ENCODE results near the gene CCDC18. TPM values are rescaled to one million over a fixed set of nuclear protein-coding genes. Genes with fewer than 3 reads are reported as not detected.
"Not testable (repeated sequence)": the region's sequence is repeated elsewhere in the genome, so short reads cannot be mapped to it uniquely, and the experiment has no call there.

Gene CCDC18
- total RNA-seq, 1 experiment from 2014 or later: 18.1 TPM

DNA sequence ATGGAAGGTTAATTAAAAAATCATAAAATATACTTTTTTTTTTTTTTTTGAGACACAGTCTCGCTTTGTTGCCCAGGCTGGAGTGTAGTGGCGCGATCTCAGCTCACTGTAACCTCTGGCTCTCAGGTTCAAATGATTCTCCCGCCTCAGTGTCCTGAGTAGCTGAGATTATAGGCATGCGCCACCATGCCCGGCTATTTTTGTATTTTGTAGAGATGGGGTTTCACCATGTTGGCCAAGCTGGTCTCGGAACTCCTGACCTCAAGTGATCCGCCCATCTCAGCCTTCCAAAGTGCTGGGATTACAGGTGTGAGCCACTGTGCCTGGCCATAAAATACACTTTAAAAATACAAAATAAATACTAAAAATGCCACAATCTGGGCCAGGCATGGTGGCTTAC lies 17.2 kb upstream of the CCDC18 start:
- H4K20me1 ChIP-seq (ENCODE audit: insufficient read depth); CTCF ChIA-PET; H3K36me3 ChIP-seq (ENCODE audit: control insufficient read depth in 1 of 2, insufficient read depth in 2 of 2, low read length in 2 of 2); H3K4me3 ChIP-seq (replicated peaks in 1 of 2; ENCODE audit: low read depth in 1 of 2, low read length in 2 of 2); DNase-seq (ENCODE audit: low read depth, low spot score); H2AFZ ChIP-seq (ENCODE audit: low read depth, low read length, poor library complexity, severe bottlenecking); H3K9ac ChIP-seq (ENCODE audit: low read length); POLR2A ChIA-PET; H3K4me1 ChIP-seq (ENCODE audit: control insufficient read depth in 1 of 2, insufficient read depth in 2 of 2, low read length in 2 of 2); H3K27me3 ChIP-seq (ENCODE audit: insufficient read depth, low read length); intact Hi-C loops (cut with micrococcal nuclease); BruUV-seq (replicated peaks); H3K9me3 ChIP-seq (ENCODE audit: control insufficient read depth in 1 of 2, insufficient read depth in 1 of 2, low read depth in 1 of 2, low read length in 2 of 2); H3K27ac ChIP-seq (ENCODE audit: low read depth, low read length); RAD21 ChIA-PET (ENCODE audit: low non-redundant PET in 1 of 2, low total read pairs in 2 of 2, uncharacterized antibody in 2 of 2, unreplicated experiment in 2 of 2); ATAC-seq; H3K4me2 ChIP-seq (ENCODE audit: low read length); H3K9me2 ChIP-seq (ENCODE audit: insufficient read depth): not testable (repeated sequence)
- peaks cover 79% of the 10 kb centered on the region for H3K79me2 ChIP-seq (ENCODE audit: insufficient read depth, low read length)

DNA sequence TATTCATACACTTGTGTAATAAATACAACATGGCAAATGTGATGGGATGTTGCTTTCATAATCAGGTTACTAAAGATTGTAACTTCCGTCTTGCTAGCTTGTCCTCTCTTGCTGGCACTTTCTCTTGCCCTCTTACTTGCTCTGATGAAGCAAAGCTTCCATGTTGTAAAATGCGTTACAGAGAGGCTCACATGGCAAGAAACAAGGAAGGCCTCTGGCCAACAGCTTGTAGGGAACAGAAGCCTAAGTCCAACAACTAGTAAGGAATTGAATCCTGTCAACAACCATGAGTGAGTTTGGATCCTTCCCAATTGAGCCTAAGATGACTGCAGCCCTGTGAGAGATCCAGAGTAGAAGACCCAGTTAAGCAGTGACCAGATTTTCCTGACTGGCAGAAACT lies 15.7 kb upstream of the CCDC18 start:
- ChIA-PET CTCF (no interaction called here), POLR2A (no interaction called here), RAD21 (ENCODE audit: low non-redundant PET in 1 of 2, low total read pairs in 2 of 2, uncharacterized antibody in 2 of 2, unreplicated experiment in 2 of 2) (no interaction called here)
- H3K9ac ChIP-seq (ENCODE audit: low read length): no peak overlapping the region
- H3K9me2 ChIP-seq (ENCODE audit: insufficient read depth): no peaks in the 10 kb centered on the region
- no peaks in the 10 kb centered on the region for H4K20me1 ChIP-seq (ENCODE audit: insufficient read depth)
- H3K27ac ChIP-seq (ENCODE audit: low read depth, low read length): no peak overlapping the region
- H3K4me2 ChIP-seq (ENCODE audit: low read length): no peak overlapping the region
- no peak for DNase-seq (ENCODE audit: low read depth, low spot score)
- no peaks in the 10 kb centered on the region for H3K4me1 ChIP-seq (ENCODE audit: control insufficient read depth in 1 of 2, insufficient read depth in 2 of 2, low read length in 2 of 2)
- H3K36me3 ChIP-seq (ENCODE audit: control insufficient read depth in 1 of 2, insufficient read depth in 2 of 2, low read length in 2 of 2): peaks cover 0 to 8% of the 10 kb centered on the region in 2 experiments; a peak in 2 of 4 replicates
- H3K27me3 ChIP-seq (ENCODE audit: insufficient read depth, low read length): no peaks in the 10 kb centered on the region
- no peak for TF ChIP-seq CEBPB (IDR thresholded peaks at IDR 0.05; ENCODE audit: low read depth)
- TF ChIP-seq, protein P1, sequence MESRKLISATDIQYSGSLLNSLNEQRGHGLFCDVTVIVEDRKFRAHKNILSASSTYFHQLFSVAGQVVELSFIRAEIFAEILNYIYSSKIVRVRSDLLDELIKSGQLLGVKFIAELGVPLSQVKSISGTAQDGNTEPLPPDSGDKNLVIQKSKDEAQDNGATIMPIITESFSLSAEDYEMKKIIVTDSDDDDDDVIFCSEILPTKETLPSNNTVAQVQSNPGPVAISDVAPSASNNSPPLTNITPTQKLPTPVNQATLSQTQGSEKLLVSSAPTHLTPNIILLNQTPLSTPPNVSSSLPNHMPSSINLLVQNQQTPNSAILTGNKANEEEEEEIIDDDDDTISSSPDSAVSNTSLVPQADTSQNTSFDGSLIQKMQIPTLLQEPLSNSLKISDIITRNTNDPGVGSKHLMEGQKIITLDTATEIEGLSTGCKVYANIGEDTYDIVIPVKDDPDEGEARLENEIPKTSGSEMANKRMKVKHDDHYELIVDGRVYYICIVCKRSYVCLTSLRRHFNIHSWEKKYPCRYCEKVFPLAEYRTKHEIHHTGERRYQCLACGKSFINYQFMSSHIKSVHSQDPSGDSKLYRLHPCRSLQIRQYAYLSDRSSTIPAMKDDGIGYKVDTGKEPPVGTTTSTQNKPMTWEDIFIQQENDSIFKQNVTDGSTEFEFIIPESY (IDR thresholded peaks at IDR 0.05; ENCODE audit: extremely low read depth, insufficient replicate concordance, low read length): no peak
- TF ChIP-seq CBX3 (IDR thresholded peaks at IDR 0.05; ENCODE audit: low read depth): no peak
- TF ChIP-seq RAD21 (IDR thresholded peaks at IDR 0.05; ENCODE audit: low read depth): no peak
- TF ChIP-seq FOSL1 (IDR thresholded peaks at IDR 0.05; ENCODE audit: low read depth): no peak
- no peak for TF ChIP-seq POLR2A (IDR thresholded peaks at IDR 0.05; ENCODE audit: borderline replicate concordance, extremely low read depth, insufficient read depth, insufficient read length)
- no peak for TF ChIP-seq TCF7L2 (IDR thresholded peaks at IDR 0.05; ENCODE audit: borderline replicate concordance, extremely low read depth, insufficient read depth, insufficient read length)
- TF ChIP-seq ELF1 (IDR thresholded peaks at IDR 0.05; ENCODE audit: borderline replicate concordance, low read depth): no peak
- TF ChIP-seq ZNF274 (IDR thresholded peaks at IDR 0.05; ENCODE audit: low read depth, low read length): no peak
- TF ChIP-seq, protein P2, sequence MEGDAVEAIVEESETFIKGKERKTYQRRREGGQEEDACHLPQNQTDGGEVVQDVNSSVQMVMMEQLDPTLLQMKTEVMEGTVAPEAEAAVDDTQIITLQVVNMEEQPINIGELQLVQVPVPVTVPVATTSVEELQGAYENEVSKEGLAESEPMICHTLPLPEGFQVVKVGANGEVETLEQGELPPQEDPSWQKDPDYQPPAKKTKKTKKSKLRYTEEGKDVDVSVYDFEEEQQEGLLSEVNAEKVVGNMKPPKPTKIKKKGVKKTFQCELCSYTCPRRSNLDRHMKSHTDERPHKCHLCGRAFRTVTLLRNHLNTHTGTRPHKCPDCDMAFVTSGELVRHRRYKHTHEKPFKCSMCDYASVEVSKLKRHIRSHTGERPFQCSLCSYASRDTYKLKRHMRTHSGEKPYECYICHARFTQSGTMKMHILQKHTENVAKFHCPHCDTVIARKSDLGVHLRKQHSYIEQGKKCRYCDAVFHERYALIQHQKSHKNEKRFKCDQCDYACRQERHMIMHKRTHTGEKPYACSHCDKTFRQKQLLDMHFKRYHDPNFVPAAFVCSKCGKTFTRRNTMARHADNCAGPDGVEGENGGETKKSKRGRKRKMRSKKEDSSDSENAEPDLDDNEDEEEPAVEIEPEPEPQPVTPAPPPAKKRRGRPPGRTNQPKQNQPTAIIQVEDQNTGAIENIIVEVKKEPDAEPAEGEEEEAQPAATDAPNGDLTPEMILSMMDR (IDR thresholded peaks at IDR 0.05 in 2 of 3, conservative IDR thresholded peaks at IDR 0.05 in 1 of 3; ENCODE audit: borderline replicate concordance in 1 of 3, insufficient read depth in 1 of 3, low read depth in 2 of 3, low read length in 2 of 3): no peak
- TF ChIP-seq SRF (IDR thresholded peaks at IDR 0.05; ENCODE audit: low read depth): no peak
- no peak for TF ChIP-seq EZH2 (IDR thresholded peaks at IDR 0.05)
- TF ChIP-seq POLR2AphosphoS5 (IDR thresholded peaks at IDR 0.05; ENCODE audit: low read depth, low read length): no peak
- no peak for TF ChIP-seq EZH2phosphoT487 (IDR thresholded peaks at IDR 0.05; ENCODE audit: borderline replicate concordance)
- TF ChIP-seq EGR1 (IDR thresholded peaks at IDR 0.05; ENCODE audit: low read depth): no peak
- TF ChIP-seq SIN3A (IDR thresholded peaks at IDR 0.05; ENCODE audit: low read depth): no peak
- TF ChIP-seq, protein P3, sequence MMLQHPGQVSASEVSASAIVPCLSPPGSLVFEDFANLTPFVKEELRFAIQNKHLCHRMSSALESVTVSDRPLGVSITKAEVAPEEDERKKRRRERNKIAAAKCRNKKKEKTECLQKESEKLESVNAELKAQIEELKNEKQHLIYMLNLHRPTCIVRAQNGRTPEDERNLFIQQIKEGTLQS (IDR thresholded peaks at IDR 0.05): no peak
- TF ChIP-seq JUND (IDR thresholded peaks at IDR 0.05): no peak
- TF ChIP-seq, protein P4, sequence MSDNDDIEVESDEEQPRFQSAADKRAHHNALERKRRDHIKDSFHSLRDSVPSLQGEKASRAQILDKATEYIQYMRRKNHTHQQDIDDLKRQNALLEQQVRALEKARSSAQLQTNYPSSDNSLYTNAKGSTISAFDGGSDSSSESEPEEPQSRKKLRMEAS (IDR thresholded peaks at IDR 0.05): no peak
- TF ChIP-seq SP1 (IDR thresholded peaks at IDR 0.05; ENCODE audit: low read depth): no peak
- no peak overlapping the region for H2AFZ ChIP-seq (ENCODE audit: low read depth, low read length, poor library complexity, severe bottlenecking)
- peaks cover 89% of the 10 kb centered on the region for H3K79me2 ChIP-seq (ENCODE audit: insufficient read depth, low read length)
- BruUV-seq (replicated peaks): no TSS peak
- no peak overlapping the region for H3K4me3 ChIP-seq (replicated peaks in 1 of 2; ENCODE audit: low read depth in 1 of 2, low read length in 2 of 2)
- H3K9me3 ChIP-seq (ENCODE audit: control insufficient read depth in 1 of 2, insufficient read depth in 1 of 2, low read depth in 1 of 2, low read length in 2 of 2): no peaks in the 10 kb centered on the region
- intact Hi-C loops (cut with micrococcal nuclease): no loop called here
- no peak for ATAC-seq

Data from HCT116 (cell line).